Thyroid gland (tissue), 4 donors: ENCODE data around the gene ERP44. TPM values are rescaled to one million over a fixed set of nuclear protein-coding genes. Genes with fewer than 3 reads are reported as not detected.

Experiments
- DNase-seq, 2 donors: peaks; one replicate each; pipeline ENCODE4 v3.0.0-alpha.2; 2019
- H3K27ac ChIP-seq, 3 donors: fragments of 200-600 bp; sonication (generic); 1 replicate in 2 of 3; 2 replicates in 1 of 3; pipeline ENCODE4 v1.5.1; 2016 to 2019; ENCODE audit warnings: mild to moderate bottlenecking in 1 of 3, moderate library complexity in 1 of 3
- H3K27me3 ChIP-seq: fragments of 200-600 bp; sonication (generic); one replicate; pipeline ENCODE4 v1.5.1; 2019
- H3K36me3 ChIP-seq, 2 donors: fragments of 200-600 bp; sonication (generic); one replicate each; pipeline ENCODE4 v1.5.1; 2016 to 2019
- H3K4me1 ChIP-seq, 2 donors: fragments of 200-600 bp; sonication (generic); one replicate each; pipeline ENCODE4 v1.5.1; 2017 to 2019
- H3K4me3 ChIP-seq, 3 donors: fragments of 200-600 bp; sonication (generic); replicated peaks in 1 of 3; 1 replicate in 2 of 3; 2 replicates in 1 of 3; pipeline ENCODE4 v1.5.1; 2016; ENCODE audit warnings: mild to moderate bottlenecking in 1 of 3
- H3K9me3 ChIP-seq: fragments of 200-600 bp; sonication (generic); one replicate; pipeline ENCODE4 v1.5.1; 2017
- POLR2A ChIP-seq, 2 donors: fragments of 450-650 bp; IDR thresholded peaks; one replicate each; pipeline ENCODE4 v1.6.1; 2017; ENCODE audit warnings: antibody characterized with exemption in 2 of 2, mild to moderate bottlenecking in 2 of 2, moderate library complexity in 1 of 2
- WGBS, 2 donors: methylation state at CpG; one replicate each; pipeline ENCODE4 v1.1.5; 2017; 5-methylcytosine and 5-hydroxymethylcytosine counted together
- intact Hi-C: fragments of 100-400 bp; cut with DNase I; formaldehyde crosslinking; loops from one replicate; pipeline ENCODE4 v1.15.1; 2023
- total RNA-seq, 4 donors: library from RNA; depleted of rRNA; stranded (reverse); fragments of >200 nt; gene quantifications; one replicate each; pipeline ENCODE4 v1.2.3, GENCODE V29; 2016
- TF ChIP-seq, protein P1 (sequence below), 6 experiments: fragments of 200-600 bp in 3 of 6; fragments of 450-650 bp in 3 of 6; sonication (generic) in 3 of 6; IDR thresholded peaks; one replicate each; pipeline ENCODE4 v1.5.1; 2016 to 2019; ENCODE audit warnings: antibody characterized with exemption in 6 of 6, mild to moderate bottlenecking in 2 of 6, inconsistent platforms in 1 of 6, moderate library complexity in 1 of 6

ERP44 gene
- total RNA-seq, 4 donors from 2014 or later = 23.7 to 36.2 (median 29.0) TPM

DNA sequence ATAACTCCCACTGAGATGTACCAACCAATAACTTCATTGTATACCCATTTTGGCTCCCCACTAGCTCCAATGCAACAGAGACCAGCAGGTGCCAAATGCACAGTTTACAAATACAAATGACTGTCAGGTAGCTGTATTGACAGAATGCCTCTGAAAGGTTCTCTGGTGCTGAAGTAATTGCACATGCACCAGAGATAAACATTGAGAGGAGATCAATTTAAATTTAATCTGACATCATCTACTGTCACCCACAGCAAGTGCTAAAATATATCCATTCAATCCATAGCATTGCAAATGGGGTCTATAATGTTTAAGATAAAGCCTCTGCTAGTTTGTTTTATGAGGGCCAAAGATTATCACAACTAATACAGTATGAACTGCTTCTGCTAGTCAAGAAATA, 112.2 kb downstream of the ERP44 start:
- H3K4me1 ChIP-seq = no peaks in the 10 kb centered on the region
- DNase-seq = no peak
- H3K4me3 ChIP-seq = no peak overlapping the region
- H3K27me3 ChIP-seq = no peaks in the 10 kb centered on the region
- no peak overlapping the region for H3K27ac ChIP-seq
- H3K36me3 ChIP-seq = no peaks in the 10 kb centered on the region
- H3K9me3 ChIP-seq = no peaks in the 10 kb centered on the region
- intact Hi-C loops = no loop called here
- TF ChIP-seq, protein P1, sequence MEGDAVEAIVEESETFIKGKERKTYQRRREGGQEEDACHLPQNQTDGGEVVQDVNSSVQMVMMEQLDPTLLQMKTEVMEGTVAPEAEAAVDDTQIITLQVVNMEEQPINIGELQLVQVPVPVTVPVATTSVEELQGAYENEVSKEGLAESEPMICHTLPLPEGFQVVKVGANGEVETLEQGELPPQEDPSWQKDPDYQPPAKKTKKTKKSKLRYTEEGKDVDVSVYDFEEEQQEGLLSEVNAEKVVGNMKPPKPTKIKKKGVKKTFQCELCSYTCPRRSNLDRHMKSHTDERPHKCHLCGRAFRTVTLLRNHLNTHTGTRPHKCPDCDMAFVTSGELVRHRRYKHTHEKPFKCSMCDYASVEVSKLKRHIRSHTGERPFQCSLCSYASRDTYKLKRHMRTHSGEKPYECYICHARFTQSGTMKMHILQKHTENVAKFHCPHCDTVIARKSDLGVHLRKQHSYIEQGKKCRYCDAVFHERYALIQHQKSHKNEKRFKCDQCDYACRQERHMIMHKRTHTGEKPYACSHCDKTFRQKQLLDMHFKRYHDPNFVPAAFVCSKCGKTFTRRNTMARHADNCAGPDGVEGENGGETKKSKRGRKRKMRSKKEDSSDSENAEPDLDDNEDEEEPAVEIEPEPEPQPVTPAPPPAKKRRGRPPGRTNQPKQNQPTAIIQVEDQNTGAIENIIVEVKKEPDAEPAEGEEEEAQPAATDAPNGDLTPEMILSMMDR (IDR thresholded peaks at IDR 0.05) = no peak
- TF ChIP-seq POLR2A (IDR thresholded peaks at IDR 0.05) = no peak

DNA sequence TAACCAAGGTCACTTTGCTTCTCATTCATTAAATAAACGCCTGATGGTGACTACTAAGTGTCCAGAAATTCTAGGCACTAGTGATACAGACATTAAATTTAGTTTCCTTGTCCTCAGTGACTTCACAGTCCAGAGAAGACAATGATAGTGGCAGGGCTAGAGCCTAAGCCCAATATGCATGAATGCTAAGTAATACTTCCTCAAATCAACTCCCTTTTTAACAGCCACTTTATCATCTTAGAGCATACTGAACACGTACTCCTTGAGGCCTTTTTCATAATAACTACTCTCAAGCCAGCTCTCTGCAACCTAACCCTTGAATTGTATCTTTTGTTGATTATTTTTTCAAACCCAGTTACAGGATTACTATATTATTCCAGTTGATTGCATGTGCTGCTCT, 118.2 kb downstream of the ERP44 start:
- no peak for DNase-seq
- Histone ChIP-seq H3K27ac (no peak overlapping the region), H3K4me1 (peaks cover 0 to 2% of the 10 kb centered on the region in 2 donors), H3K4me3 (no peak overlapping the region), H3K9me3 (no peaks in the 10 kb centered on the region), H3K27me3 (no peaks in the 10 kb centered on the region), H3K36me3 (no peaks in the 10 kb centered on the region)
- 83 to 90% methylated on average over 2 of the region's 2 CpGs for WGBS, 2 donors
- TF ChIP-seq POLR2A (IDR thresholded peaks at IDR 0.05) = no peak
- TF ChIP-seq, protein P1 (IDR thresholded peaks at IDR 0.05) = no peak
- intact Hi-C loops = no loop called here

DNA sequence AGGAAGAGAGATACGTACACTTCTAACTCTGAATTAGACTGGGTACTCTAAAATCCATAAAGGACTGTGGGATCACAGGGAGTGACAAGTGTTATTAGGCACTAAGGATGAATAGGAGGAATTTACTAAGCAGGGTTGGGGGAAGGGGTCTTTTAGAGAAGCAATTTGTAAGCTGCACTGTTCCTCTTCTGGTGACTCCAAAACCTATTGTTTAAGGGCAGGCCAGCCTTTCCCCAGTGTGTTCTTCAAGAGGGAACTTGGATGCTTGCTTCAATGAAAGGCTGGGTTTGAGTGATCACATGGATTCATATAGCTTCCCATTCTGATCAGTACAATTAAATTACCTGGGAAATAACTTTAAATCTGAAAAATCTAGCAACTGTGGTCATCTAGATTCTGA, 120.6 kb downstream of the ERP44 start:
- Histone ChIP-seq H3K36me3 (no peaks in the 10 kb centered on the region), H3K27ac (no peak overlapping the region), H3K9me3 (no peaks in the 10 kb centered on the region), H3K27me3 (no peaks in the 10 kb centered on the region), H3K4me3 (no peak overlapping the region), H3K4me1 (peaks cover 0 to 2% of the 10 kb centered on the region in 2 donors)
- 97% methylated on average over 1 of the region's 1 CpG for WGBS, 2 donors
- TF ChIP-seq, protein P1 (IDR thresholded peaks at IDR 0.05) = no peak
- TF ChIP-seq POLR2A (IDR thresholded peaks at IDR 0.05) = no peak
- DNase-seq = no peak
- intact Hi-C loops = no loop called here

DNA sequence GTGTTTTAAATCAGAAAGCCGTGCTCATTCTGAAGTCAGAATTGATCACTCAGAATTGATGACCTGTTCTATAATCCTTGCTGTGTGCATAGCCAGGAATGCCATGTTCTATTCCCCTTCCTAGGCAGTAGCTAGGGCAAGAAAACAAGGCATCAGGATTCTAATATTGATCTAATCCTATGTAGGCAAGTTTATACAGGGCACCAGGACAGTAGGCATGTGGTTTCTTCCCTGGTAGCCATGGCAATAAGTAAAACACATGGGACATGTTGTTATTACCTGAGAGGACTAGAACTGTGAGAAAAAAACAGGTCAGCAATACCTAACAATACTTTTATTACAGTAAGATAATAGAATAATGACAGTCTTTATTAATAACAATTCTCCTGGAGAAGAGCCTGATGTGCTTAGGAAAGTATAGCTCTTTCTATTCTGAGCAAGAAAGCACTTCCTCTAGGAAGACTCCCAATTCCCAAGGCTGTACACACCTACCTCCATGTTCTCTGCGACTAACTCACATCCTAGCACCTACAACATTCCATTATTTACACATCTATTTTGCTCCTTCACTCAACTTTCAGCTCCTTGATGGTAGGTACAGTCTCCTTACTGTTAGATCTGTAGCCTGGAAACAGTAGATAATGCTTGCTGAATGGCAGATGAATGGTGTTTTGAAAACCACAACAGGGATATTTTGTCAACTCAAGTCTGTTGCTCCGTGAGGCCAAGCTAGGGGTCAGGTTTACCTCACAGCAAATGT, 121.6 kb downstream of the ERP44 start:
- TF ChIP-seq, protein P1 (IDR thresholded peaks at IDR 0.05) = no peak
- no peak for TF ChIP-seq POLR2A (IDR thresholded peaks at IDR 0.05)
- Histone ChIP-seq H3K4me3 (no peak overlapping the region), H3K36me3 (no peaks in the 10 kb centered on the region), H3K9me3 (no peaks in the 10 kb centered on the region), H3K27me3 (no peaks in the 10 kb centered on the region), H3K4me1 (peaks cover 0 to 2% of the 10 kb centered on the region in 2 donors), H3K27ac (no peak overlapping the region)
- intact Hi-C loops = no loop called here
- 90 to 92% methylated on average over 3 of the region's 3 CpGs for WGBS, 2 donors
- no peak for DNase-seq

DNA sequence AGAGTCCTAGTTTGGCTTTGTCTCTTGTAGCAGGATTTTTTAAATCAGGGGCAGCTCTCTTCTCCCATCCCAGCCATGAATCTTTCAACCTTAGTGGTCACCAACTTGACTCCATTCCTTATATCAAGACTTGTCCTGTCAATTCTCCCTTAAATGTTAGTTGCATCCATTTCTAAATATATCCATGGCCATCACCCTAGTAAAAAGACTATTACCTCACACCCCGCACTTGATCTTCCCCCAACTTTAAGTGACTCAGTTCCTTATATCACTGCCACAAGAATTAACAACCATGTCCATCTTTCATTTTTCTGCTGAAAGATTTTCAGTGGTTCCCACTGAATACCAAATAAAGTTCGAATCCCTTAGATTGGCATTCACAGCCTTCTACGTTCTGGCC, 125.3 kb downstream of the ERP44 start:
- TF ChIP-seq, protein P1 (IDR thresholded peaks at IDR 0.05) = no peak
- no peak for TF ChIP-seq POLR2A (IDR thresholded peaks at IDR 0.05)
- no peak for DNase-seq
- Histone ChIP-seq H3K27ac (no peak overlapping the region), H3K36me3 (peaks cover 0 to 4% of the 10 kb centered on the region in 2 donors), H3K4me3 (no peak overlapping the region), H3K9me3 (no peaks in the 10 kb centered on the region), H3K4me1 (peaks cover 0 to 2% of the 10 kb centered on the region in 2 donors), H3K27me3 (no peaks in the 10 kb centered on the region)
- intact Hi-C loops = no loop called here
- 99% methylated on average over 3 of the region's 3 CpGs for WGBS, 2 donors
